Measurements from ENCODE around the gene TACR2. TPM values are rescaled to one million over a fixed set of nuclear protein-coding genes. Genes with fewer than 3 reads are reported as not detected.

The TACR2 gene
- total and polyA plus RNA-seq, 2 of the 13 experiments (the other 11 are each of a cell fraction or from before 2014, with no cell fraction given), result 0.04 TPM; not detected in 1

DNA sequence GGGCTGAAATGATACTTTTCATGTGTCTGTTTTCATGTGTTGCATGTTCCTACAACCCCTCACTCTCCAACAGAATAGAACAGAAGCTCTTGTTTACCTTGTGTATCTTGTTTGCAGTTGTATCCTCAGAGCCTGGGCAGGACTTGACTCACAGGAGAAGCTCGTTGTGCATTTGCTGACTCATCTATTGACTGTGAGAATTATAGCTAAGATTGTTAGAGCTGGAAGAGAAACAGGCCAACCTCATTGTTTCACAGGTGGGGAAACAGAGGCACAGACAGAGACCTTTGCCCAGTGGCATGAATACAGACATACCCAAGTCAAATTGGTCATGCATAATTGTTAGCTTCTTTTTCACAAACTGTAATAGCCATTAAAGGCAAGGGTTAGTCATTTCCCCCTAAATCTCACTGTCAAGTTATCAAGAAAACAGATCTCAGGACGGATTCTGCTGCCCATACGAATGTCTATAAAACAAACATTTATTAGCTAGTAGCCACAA, 30.0 kb upstream of the TACR2 start (continued):
- no peak for TF ChIP-seq MTA1 (CRISPR knock-in tag; IDR thresholded peaks at IDR 0.05; ENCODE audit: borderline replicate concordance)
- TF ChIP-seq HNF4A (CRISPR knock-in tag; IDR thresholded peaks at IDR 0.05), result no peak
- peak in 1 of 2 experiments; percentile 62; a peak in 1 of 4 replicates for TF ChIP-seq EP300 (IDR thresholded peaks at IDR 0.05; ENCODE audit: low read depth in 2 of 2, low read length in 2 of 2)
- no peak for TF ChIP-seq EP300 (CRISPR knock-in tag; IDR thresholded peaks at IDR 0.05; ENCODE audit: borderline replicate concordance)
- TF ChIP-seq, protein P1, sequence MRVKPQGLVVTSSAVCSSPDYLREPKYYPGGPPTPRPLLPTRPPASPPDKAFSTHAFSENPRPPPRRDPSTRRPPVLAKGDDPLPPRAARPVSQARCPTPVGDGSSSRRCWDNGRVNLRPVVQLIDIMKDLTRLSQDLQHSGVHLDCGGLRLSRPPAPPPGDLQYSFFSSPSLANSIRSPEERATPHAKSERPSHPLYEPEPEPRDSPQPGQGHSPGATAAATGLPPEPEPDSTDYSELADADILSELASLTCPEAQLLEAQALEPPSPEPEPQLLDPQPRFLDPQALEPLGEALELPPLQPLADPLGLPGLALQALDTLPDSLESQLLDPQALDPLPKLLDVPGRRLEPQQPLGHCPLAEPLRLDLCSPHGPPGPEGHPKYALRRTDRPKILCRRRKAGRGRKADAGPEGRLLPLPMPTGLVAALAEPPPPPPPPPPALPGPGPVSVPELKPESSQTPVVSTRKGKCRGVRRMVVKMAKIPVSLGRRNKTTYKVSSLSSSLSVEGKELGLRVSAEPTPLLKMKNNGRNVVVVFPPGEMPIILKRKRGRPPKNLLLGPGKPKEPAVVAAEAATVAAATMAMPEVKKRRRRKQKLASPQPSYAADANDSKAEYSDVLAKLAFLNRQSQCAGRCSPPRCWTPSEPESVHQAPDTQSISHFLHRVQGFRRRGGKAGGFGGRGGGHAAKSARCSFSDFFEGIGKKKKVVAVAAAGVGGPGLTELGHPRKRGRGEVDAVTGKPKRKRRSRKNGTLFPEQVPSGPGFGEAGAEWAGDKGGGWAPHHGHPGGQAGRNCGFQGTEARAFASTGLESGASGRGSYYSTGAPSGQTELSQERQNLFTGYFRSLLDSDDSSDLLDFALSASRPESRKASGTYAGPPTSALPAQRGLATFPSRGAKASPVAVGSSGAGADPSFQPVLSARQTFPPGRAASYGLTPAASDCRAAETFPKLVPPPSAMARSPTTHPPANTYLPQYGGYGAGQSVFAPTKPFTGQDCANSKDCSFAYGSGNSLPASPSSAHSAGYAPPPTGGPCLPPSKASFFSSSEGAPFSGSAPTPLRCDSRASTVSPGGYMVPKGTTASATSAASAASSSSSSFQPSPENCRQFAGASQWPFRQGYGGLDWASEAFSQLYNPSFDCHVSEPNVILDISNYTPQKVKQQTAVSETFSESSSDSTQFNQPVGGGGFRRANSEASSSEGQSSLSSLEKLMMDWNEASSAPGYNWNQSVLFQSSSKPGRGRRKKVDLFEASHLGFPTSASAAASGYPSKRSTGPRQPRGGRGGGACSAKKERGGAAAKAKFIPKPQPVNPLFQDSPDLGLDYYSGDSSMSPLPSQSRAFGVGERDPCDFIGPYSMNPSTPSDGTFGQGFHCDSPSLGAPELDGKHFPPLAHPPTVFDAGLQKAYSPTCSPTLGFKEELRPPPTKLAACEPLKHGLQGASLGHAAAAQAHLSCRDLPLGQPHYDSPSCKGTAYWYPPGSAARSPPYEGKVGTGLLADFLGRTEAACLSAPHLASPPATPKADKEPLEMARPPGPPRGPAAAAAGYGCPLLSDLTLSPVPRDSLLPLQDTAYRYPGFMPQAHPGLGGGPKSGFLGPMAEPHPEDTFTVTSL (CRISPR knock-in tag; IDR thresholded peaks at IDR 0.05; ENCODE audit: borderline replicate concordance), result no peak
- TF ChIP-seq MAF1 (CRISPR knock-in tag; IDR thresholded peaks at IDR 0.05; ENCODE audit: borderline replicate concordance), result no peak
- TF ChIP-seq SYNCRIP (IDR thresholded peaks at IDR 0.05; ENCODE audit: insufficient read depth, low read depth, low read length), result no peak
- TF ChIP-seq, protein P2, sequence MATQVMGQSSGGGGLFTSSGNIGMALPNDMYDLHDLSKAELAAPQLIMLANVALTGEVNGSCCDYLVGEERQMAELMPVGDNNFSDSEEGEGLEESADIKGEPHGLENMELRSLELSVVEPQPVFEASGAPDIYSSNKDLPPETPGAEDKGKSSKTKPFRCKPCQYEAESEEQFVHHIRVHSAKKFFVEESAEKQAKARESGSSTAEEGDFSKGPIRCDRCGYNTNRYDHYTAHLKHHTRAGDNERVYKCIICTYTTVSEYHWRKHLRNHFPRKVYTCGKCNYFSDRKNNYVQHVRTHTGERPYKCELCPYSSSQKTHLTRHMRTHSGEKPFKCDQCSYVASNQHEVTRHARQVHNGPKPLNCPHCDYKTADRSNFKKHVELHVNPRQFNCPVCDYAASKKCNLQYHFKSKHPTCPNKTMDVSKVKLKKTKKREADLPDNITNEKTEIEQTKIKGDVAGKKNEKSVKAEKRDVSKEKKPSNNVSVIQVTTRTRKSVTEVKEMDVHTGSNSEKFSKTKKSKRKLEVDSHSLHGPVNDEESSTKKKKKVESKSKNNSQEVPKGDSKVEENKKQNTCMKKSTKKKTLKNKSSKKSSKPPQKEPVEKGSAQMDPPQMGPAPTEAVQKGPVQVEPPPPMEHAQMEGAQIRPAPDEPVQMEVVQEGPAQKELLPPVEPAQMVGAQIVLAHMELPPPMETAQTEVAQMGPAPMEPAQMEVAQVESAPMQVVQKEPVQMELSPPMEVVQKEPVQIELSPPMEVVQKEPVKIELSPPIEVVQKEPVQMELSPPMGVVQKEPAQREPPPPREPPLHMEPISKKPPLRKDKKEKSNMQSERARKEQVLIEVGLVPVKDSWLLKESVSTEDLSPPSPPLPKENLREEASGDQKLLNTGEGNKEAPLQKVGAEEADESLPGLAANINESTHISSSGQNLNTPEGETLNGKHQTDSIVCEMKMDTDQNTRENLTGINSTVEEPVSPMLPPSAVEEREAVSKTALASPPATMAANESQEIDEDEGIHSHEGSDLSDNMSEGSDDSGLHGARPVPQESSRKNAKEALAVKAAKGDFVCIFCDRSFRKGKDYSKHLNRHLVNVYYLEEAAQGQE (IDR thresholded peaks at IDR 0.05; ENCODE audit: borderline replicate concordance in 1 of 2, low read depth in 1 of 2, low read length in 2 of 2), result no peak
- no peak for TF ChIP-seq ZNF232 (CRISPR knock-in tag; IDR thresholded peaks at IDR 0.05; ENCODE audit: borderline replicate concordance)
- TF ChIP-seq ZNF224 (CRISPR knock-in tag; IDR thresholded peaks at IDR 0.05), result no peak
- 0 out of 2 replicates have a peak, but pooled peaks have one; percentile 66 for TF ChIP-seq JUN (CRISPR knock-in tag; IDR thresholded peaks at IDR 0.05)
- no peak for TF ChIP-seq TCF7L2 (IDR thresholded peaks at IDR 0.05; ENCODE audit: low read depth, low read length)
- no peak for TF ChIP-seq ZNF430 (CRISPR knock-in tag; IDR thresholded peaks at IDR 0.05)
- TF ChIP-seq, protein P3, sequence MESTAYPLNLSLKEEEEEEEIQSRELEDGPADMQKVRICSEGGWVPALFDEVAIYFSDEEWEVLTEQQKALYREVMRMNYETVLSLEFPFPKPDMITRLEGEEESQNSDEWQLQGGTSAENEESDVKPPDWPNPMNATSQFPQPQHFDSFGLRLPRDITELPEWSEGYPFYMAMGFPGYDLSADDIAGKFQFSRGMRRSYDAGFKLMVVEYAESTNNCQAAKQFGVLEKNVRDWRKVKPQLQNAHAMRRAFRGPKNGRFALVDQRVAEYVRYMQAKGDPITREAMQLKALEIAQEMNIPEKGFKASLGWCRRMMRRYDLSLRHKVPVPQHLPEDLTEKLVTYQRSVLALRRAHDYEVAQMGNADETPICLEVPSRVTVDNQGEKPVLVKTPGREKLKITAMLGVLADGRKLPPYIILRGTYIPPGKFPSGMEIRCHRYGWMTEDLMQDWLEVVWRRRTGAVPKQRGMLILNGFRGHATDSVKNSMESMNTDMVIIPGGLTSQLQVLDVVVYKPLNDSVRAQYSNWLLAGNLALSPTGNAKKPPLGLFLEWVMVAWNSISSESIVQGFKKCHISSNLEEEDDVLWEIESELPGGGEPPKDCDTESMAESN (CRISPR knock-in tag; conservative IDR thresholded peaks at IDR 0.05), result no peak

Data from HepG2 (cell line).